CD14-positive monocyte (primary cell): ENCODE data around the gene GLDC. TPM values are rescaled to one million over a fixed set of nuclear protein-coding genes. Genes with fewer than 3 reads are reported as not detected.

Experiments used
- DNase-seq, 3 donors: peaks; one replicate each; pipeline ENCODE4 v3.0.0-alpha.2; 2011 to 2022
- H2AFZ ChIP-seq: 2 replicates; pipeline ENCODE4 v1.6.0; 2012; ENCODE audit warnings: mild to moderate bottlenecking, low read depth, low read length, inconsistent platforms; ENCODE audit not compliant: insufficient read depth, poor library complexity, severe bottlenecking
- H3K27ac ChIP-seq, 2 donors: 1 replicate in 1 of 2; 2 replicates in 1 of 2; pipeline ENCODE4 v1.5.1; 2012 to 2013; ENCODE audit warnings: low read length in 2 of 2, control low read depth in 1 of 2, inconsistent platforms in 1 of 2, low read depth in 1 of 2, mild to moderate bottlenecking in 1 of 2
- H3K27me3 ChIP-seq, 2 donors: one replicate each; pipeline versions ENCODE4 v1.6.0 to v1.6.1; 2011 to 2013; ENCODE audit warnings: low read length in 2 of 2; ENCODE audit not compliant: control insufficient read depth in 2 of 2, insufficient read depth in 2 of 2
- H3K36me3 ChIP-seq, 2 donors: replicated peaks in 1 of 2; 1 replicate in 1 of 2; 2 replicates in 1 of 2; pipeline versions ENCODE4 v1.5.1 to v1.6.1; 2012 to 2013; ENCODE audit warnings: low read length in 2 of 2, control low read depth in 1 of 2, inconsistent platforms in 1 of 2, mild to moderate bottlenecking in 1 of 2; ENCODE audit not compliant: insufficient read depth in 2 of 2, control insufficient read depth in 1 of 2
- H3K4me1 ChIP-seq, 2 donors: 1 replicate in 1 of 2; 2 replicates in 1 of 2; pipeline versions ENCODE4 v1.5.1 to v1.6.1; 2012 to 2013; ENCODE audit warnings: low read length in 2 of 2, control low read depth in 1 of 2, inconsistent platforms in 1 of 2, mild to moderate bottlenecking in 1 of 2, moderate library complexity in 1 of 2; ENCODE audit not compliant: insufficient read depth in 2 of 2, control insufficient read depth in 1 of 2
- H3K4me2 ChIP-seq: replicated peaks from 2 replicates; pipeline ENCODE3; 2012; ENCODE audit warnings: low read length, moderate library complexity, mild to moderate bottlenecking; ENCODE audit not compliant: poor library complexity, severe bottlenecking; ENCODE audit errors: extremely low read depth
- H3K4me3 ChIP-seq, 3 experiments: fragments of 200-600 bp in 1 of 3; sonication (generic) in 1 of 3; replicated peaks in 1 of 3; 1 replicate in 2 of 3; 2 replicates in 1 of 3; pipeline ENCODE4 v1.5.1; 2011 to 2013; ENCODE audit warnings: low read length in 3 of 3, mild to moderate bottlenecking in 3 of 3, control low read depth in 2 of 3, low read depth in 2 of 3, inconsistent platforms in 1 of 3, moderate library complexity in 1 of 3
- H3K79me2 ChIP-seq: 2 replicates; pipeline ENCODE4 v1.6.0; 2012; ENCODE audit warnings: mild to moderate bottlenecking, control low read depth, inconsistent platforms, low read length, moderate library complexity; ENCODE audit not compliant: insufficient read depth
- H3K9ac ChIP-seq: 2 replicates; pipeline ENCODE4 v1.6.0; 2017; ENCODE audit warnings: low read length, mild to moderate bottlenecking; ENCODE audit not compliant: insufficient read depth, poor library complexity, severe bottlenecking
- H3K9me3 ChIP-seq, 2 donors: replicated peaks in 1 of 2; 1 replicate in 1 of 2; 2 replicates in 1 of 2; pipeline versions ENCODE4 v1.5.1 to v1.6.1; 2012 to 2013; ENCODE audit warnings: low read length in 2 of 2, control low read depth in 1 of 2; ENCODE audit not compliant: control insufficient read depth in 1 of 2, insufficient read depth in 1 of 2
- H4K20me1 ChIP-seq: 2 replicates; pipeline ENCODE4 v1.6.0; 2012; ENCODE audit warnings: mild to moderate bottlenecking, low read length, control low read depth, moderate library complexity; ENCODE audit not compliant: insufficient read depth
- H3K27ac Mint-ChIP-seq, 7 donors: one replicate each; pipeline ENCODE4 v1.8.0; 2020; ENCODE audit warnings: mild to moderate bottlenecking in 7 of 7, mixed read lengths in 7 of 7, moderate library complexity in 6 of 7, inconsistent platforms in 2 of 7
- H3K27me3 Mint-ChIP-seq, 3 donors: one replicate each; pipeline ENCODE4 v1.8.0; 2021 to 2022; ENCODE audit warnings: low read depth in 3 of 3, mild to moderate bottlenecking in 3 of 3, mixed read lengths in 3 of 3, moderate library complexity in 3 of 3, inconsistent platforms in 1 of 3
- H3K36me3 Mint-ChIP-seq, 2 donors: one replicate each; pipeline ENCODE4 v1.8.0; 2020; ENCODE audit warnings: mixed read lengths in 2 of 2, inconsistent platforms in 1 of 2, mild to moderate bottlenecking in 1 of 2
- H3K4me1 Mint-ChIP-seq: one replicate; pipeline ENCODE4 v1.8.0; 2020; ENCODE audit warnings: mild to moderate bottlenecking, mixed read lengths
- H3K4me3 Mint-ChIP-seq, 2 donors: one replicate each; pipeline ENCODE4 v1.8.0; 2020; ENCODE audit warnings: mild to moderate bottlenecking in 2 of 2, mixed read lengths in 2 of 2, moderate library complexity in 1 of 2
- H3K9me3 Mint-ChIP-seq, 7 donors: one replicate each; pipeline ENCODE4 v1.8.0; 2020 to 2022; ENCODE audit warnings: mixed read lengths in 7 of 7, mild to moderate bottlenecking in 6 of 7, moderate library complexity in 6 of 7, inconsistent platforms in 2 of 7
- CTCF ChIP-seq: fragments of 200-600 bp; IDR thresholded peaks from one replicate; pipeline ENCODE4 v1.8.0; 2022; ENCODE audit warnings: antibody characterized with exemption, mild to moderate bottlenecking
- WGBS: methylation state at CpG from one replicate; pipeline ENCODE4 v1.1.5; 2013; ENCODE audit warnings: missing lambda C conversion rate; ENCODE audit not compliant: insufficient coverage; 5-methylcytosine and 5-hydroxymethylcytosine counted together
- intact Hi-C, 2 donors: fragments of 100-400 bp; cut with micrococcal nuclease; formaldehyde crosslinking; loops; one replicate each; pipeline versions ENCODE4 v1.15.0 to v1.15.1; 2023
- polyA plus RNA-seq, 3 donors: library from polyadenylated mRNA; depleted of rRNA in 1 of 3; unstranded in 2 of 3; stranded (reverse) in 1 of 3; fragments of 300-500 nt in 2 of 3; fragments of >200 nt in 1 of 3; fragmentation: Illumina TruSeq in 2 of 3; gene quantifications; 1 replicate in 2 of 3; 2 replicates in 1 of 3; pipeline ENCODE4 v1.2.3, GENCODE V29; 2012 to 2021

The GLDC gene
- polyA plus RNA-seq, 3 donors, result not detected

GRCh38 chr9:6681147-6681956 lies 35.8 kb upstream of the GLDC start:
- under 1% methylated on average over 63 of the region's 72 CpGs for WGBS

More at GRCh38 chr9:6681147-6681956, 35.8 kb upstream of the GLDC start:
- intact Hi-C loops, result loop anchor here (2.0 to 10.0 kb wide), 4 partner anchors 36 to 97 kb away; partner anchors contain the start of gene KDM4C (in 2 of the 2)
- Histone ChIP-seq H3K4me3 (peak overlapping the region; percentile 48 to 72 (median 68)), H3K79me2 (peaks cover 17% of the 10 kb centered on the region), H4K20me1 (no peaks in the 10 kb centered on the region), H3K9me3 (no peaks in the 10 kb centered on the region), H3K27ac (peak overlapping the region; percentile 96 to 98), H3K36me3 (no peaks in the 10 kb centered on the region), H3K9ac (peak overlapping the region; percentile 90), H3K4me2 (peak overlapping the region; percentile 66), H2AFZ (peak overlapping the region; percentile 75), H3K4me1 (peaks cover 43 to 47% of the 10 kb centered on the region in 2 donors), H3K27me3 (no peaks in the 10 kb centered on the region)
- DNase-seq, result peak; percentile 97 to 98 (median 98)
- Mint-ChIP-seq H3K36me3 (peaks cover 0 to under 1% of the 10 kb centered on the region in 2 donors), H3K9me3 (peaks cover 0 to 2% (median 0%) of the 10 kb centered on the region in 7 donors), H3K4me3 (peak overlapping the region; percentile 83 to 95), H3K27me3 (peaks cover 0 to 4% (median 0%) of the 10 kb centered on the region in 3 donors), H3K4me1 (peaks cover 28% of the 10 kb centered on the region), H3K27ac (peak overlapping the region; percentile 98 to 99 (median 99))
- TF ChIP-seq CTCF, result no peak
